Psoas muscle (tissue), 8 donors: ENCODE measurements around the gene HAT1. TPM values are rescaled to one million over a fixed set of nuclear protein-coding genes. Genes with fewer than 3 reads are reported as not detected.

Experiments used
- ATAC-seq, 4 donors: fragments of 200-7000 bp; cut with Tn5 transposase; one replicate each; pipeline ENCODE4 v1.9.1; 2020; ENCODE audit warnings: moderate library complexity in 3 of 4, mild to moderate bottlenecking in 2 of 4
- DNase-seq, 2 donors: peaks; one replicate each; pipeline ENCODE4 v3.0.0-alpha.2; 2020
- H3K27ac ChIP-seq: fragments of 200-600 bp; one replicate; pipeline ENCODE4 v1.8.0; 2022
- H3K27me3 ChIP-seq, 3 donors: fragments of 200-600 bp in 1 of 3; one replicate each; pipeline versions ENCODE4 v1.6.1 to v1.8.0; 2013 to 2022; ENCODE audit warnings: low read length in 2 of 3, mild to moderate bottlenecking in 2 of 3, moderate library complexity in 1 of 3; ENCODE audit not compliant: insufficient read depth in 3 of 3
- H3K36me3 ChIP-seq, 2 donors: fragments of 200-600 bp in 1 of 2; one replicate each; pipeline versions ENCODE4 v1.6.1 to v1.8.0; 2013 to 2022; ENCODE audit warnings: low read depth in 1 of 2, mild to moderate bottlenecking in 1 of 2, moderate library complexity in 1 of 2; ENCODE audit not compliant: insufficient read depth in 1 of 2
- H3K4me1 ChIP-seq: fragments of 200-600 bp; one replicate; pipeline ENCODE4 v1.8.0; 2022
- H3K4me3 ChIP-seq: fragments of 200-600 bp; one replicate; pipeline ENCODE4 v1.8.0; 2022; ENCODE audit warnings: mild to moderate bottlenecking
- H3K9me3 ChIP-seq: fragments of 200-600 bp; one replicate; pipeline ENCODE4 v1.8.0; 2022
- WGBS, 3 donors: extraction: QIAGEN DNeasy Blood & Tissue Kit; methylation state at CpG; one replicate each; pipeline versions ENCODE4 v1.1.6 to v1.1.7; 2013; 5-methylcytosine and 5-hydroxymethylcytosine counted together
- intact Hi-C, 2 donors: fragments of 100-400 bp; cut with DNase I; formaldehyde crosslinking; loops; one replicate each; pipeline versions ENCODE4 v1.11.0 to v1.14.2; 2022
- polyA plus RNA-seq, 3 donors: library from polyadenylated mRNA; stranded (reverse); fragments of 200-250 nt; gene quantifications; one replicate each; pipeline ENCODE4 v1.2.3, GENCODE V29; 2013
- total RNA-seq, 4 donors: library from RNA; stranded (reverse); fragmentation: NEBNext Ultra II Directional in 2 of 4; extraction: Animal tissue kit (Norgen Biotek cat#: 25700) in 2 of 4; gene quantifications; one replicate each; pipeline versions ENCODE4 v1.2.1 to v1.2.4, GENCODE V29; 2021 to 2023
- TF ChIP-seq, protein P1 (sequence below): fragments of 200-600 bp; IDR thresholded peaks from one replicate; pipeline ENCODE4 v1.8.0; 2022; ENCODE audit warnings: antibody characterized with exemption
- donor health status: healthy with polysubstance abuse.
- donor health status: DM: no; HTN: no; CAD: no; lungs with moderate emphysema.
- donor health status: Bipolar disorder and iron deficiency.
- donor health status: healthy.
- donor health status: DM: yes; HTN: yes; CAD: no.
- donor health status: DM: no; HTN: no; CAD: no.
- donor health status: DM: no; HTN: no; CAD: no.
- donor health status: DM: yes; HTN: yes; CAD: no.

Gene HAT1
- total and polyA plus RNA-seq, 7 donors, result 31.8 to 94.6 (median 54.7) TPM

DNA sequence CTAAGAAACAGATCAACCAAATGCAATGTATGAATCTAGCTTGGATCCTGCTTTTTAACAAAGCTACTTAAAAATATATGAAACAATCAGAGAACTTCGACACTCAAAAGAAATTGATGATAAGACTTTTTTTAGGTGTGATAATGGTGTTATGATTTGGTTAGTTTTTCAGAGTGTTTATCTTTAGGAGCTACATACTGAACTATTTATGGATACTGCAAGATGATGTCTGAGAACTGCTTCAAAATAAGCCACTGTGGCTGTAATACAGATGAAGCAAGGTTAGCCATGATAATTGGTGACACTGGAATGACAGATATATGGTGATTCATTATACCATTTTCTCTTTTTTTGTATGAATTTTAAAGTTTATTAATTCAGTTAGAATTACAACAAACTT is 42.4 kb upstream of the HAT1 start:
- peaks cover 50% of the 10 kb centered on the region for H3K4me1 ChIP-seq
- H3K9me3 ChIP-seq, result no peaks in the 10 kb centered on the region
- WGBS, 3 donors, result 66 to 76% (median 67%) methylated on average over 1 of the region's 1 CpG
- no peaks in the 10 kb centered on the region for H3K36me3 ChIP-seq
- H3K27ac ChIP-seq, result peak overlapping the region; percentile 87
- ATAC-seq (peak in 3 of 4 donors; percentile 57 to 68 (median 62)), DNase-seq (no peak)
- TF ChIP-seq, protein P1, sequence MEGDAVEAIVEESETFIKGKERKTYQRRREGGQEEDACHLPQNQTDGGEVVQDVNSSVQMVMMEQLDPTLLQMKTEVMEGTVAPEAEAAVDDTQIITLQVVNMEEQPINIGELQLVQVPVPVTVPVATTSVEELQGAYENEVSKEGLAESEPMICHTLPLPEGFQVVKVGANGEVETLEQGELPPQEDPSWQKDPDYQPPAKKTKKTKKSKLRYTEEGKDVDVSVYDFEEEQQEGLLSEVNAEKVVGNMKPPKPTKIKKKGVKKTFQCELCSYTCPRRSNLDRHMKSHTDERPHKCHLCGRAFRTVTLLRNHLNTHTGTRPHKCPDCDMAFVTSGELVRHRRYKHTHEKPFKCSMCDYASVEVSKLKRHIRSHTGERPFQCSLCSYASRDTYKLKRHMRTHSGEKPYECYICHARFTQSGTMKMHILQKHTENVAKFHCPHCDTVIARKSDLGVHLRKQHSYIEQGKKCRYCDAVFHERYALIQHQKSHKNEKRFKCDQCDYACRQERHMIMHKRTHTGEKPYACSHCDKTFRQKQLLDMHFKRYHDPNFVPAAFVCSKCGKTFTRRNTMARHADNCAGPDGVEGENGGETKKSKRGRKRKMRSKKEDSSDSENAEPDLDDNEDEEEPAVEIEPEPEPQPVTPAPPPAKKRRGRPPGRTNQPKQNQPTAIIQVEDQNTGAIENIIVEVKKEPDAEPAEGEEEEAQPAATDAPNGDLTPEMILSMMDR, result no peak
- intact Hi-C loops, result no loop called here
- H3K4me3 ChIP-seq, result peak overlapping the region; percentile 34
- H3K27me3 ChIP-seq, result no peaks in the 10 kb centered on the region

DNA sequence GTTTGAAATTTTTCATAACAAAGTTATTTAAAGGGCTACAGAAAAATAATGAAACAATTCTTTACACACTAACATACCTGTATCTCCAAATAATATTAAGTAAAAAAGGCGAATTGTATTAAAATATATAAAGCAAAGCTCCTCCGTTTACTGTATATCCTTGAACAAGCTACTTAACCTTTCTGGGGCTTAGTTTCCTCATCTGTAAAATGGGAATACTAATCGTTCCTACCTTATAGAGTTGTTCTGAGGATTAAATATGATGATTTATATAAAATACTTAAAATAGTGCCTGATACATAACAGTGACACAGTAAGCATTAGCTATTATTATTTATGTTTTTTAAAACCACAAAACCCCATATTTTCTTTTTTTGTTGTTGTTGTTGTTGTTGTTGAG is 41.5 kb upstream of the HAT1 start:
- H3K36me3 ChIP-seq, result no peaks in the 10 kb centered on the region
- intact Hi-C loops, result no loop called here
- H3K27me3 ChIP-seq, result no peaks in the 10 kb centered on the region
- ATAC-seq (no peak), DNase-seq (no peak)
- H3K4me3 ChIP-seq, result no peak overlapping the region
- WGBS, 3 donors, result 92 to 95% (median 94%) methylated on average over 3 of the region's 3 CpGs
- peaks cover 50% of the 10 kb centered on the region for H3K4me1 ChIP-seq
- no peaks in the 10 kb centered on the region for H3K9me3 ChIP-seq
- TF ChIP-seq, protein P1, result no peak
- peak overlapping the region; percentile 87 for H3K27ac ChIP-seq

DNA sequence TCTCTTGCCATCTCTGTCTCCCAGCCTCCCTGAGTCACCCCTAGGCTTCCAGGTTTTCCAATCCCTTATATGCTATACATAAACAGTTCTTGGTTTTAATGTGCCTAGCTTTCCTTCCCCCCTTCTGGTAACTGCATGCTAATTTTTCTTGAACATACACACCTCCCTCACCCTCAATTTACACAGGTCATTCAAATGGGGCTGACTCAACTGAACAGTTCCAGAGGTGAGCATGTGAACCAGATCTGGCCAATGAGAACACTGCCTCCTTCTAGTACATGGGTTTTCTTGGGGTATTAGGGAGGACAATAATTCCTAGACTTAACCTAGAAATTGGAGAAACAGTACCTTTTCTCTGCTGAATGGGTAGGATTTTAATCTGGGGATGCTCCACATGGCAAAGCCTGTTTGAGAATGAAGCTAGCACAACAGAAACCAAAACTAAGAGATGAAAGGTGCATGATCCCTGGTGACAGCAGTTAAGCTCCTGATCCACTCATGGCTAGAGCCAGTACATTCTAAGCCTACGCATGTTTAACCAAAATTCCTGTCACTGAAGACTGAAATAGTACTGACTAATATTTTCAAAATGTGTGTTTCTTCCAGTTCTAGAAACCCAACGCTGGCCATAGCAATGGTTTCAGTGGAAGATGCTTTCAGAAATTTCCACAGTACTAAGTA is 40.0 kb upstream of the HAT1 start:
- peaks cover 44% of the 10 kb centered on the region for H3K4me1 ChIP-seq
- peak overlapping the region; percentile 87 for H3K27ac ChIP-seq

DNA sequence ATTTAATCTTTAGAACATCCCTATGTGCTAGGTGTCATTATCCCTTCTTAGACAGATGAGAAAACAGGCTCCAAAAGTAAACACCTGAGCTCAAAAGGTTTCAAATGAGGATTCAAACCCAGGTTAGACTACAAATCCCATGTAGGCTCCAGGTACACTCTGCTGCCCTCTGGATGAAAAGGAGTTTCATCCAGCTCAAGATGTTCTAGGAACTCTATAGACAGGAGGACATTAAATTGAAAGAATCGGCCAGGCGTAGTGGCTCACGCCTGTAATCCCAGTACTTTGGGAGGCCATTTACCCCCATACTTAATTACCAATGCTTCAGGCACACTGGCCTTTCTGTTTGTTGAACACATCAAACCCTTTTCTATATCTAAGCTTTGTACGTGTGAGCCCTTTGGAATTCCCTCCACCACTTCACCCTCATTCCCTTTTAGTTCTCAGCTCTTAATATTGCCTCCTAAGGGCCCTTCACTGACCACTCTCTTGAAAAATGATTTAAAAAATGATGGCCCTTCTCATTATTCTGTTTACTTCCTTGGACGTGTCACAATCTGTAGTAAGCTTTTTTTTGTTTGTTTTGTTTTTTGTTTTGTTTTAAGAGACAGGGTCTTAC is 38.9 kb upstream of the HAT1 start:
- Histone ChIP-seq H3K4me1 (peaks cover 41% of the 10 kb centered on the region), H3K36me3 (no peaks in the 10 kb centered on the region), H3K9me3 (no peaks in the 10 kb centered on the region), H3K27me3 (no peaks in the 10 kb centered on the region), H3K4me3 (no peak overlapping the region), H3K27ac (peak overlapping the region; percentile 87)
- ATAC-seq (no peak), DNase-seq (no peak)
- TF ChIP-seq, protein P1, result no peak
- WGBS, 3 donors, result 83 to 96% (median 87%) methylated on average over 5 of the region's 5 CpGs
- intact Hi-C loops, result no loop called here

More for the DNA sequence above, 40.0 kb upstream of the HAT1 start:
- ATAC-seq (peak; percentile 65 to 91 (median 76)), DNase-seq (no peak)
- H3K4me3 ChIP-seq, result no peak overlapping the region
- H3K27me3 ChIP-seq, result no peaks in the 10 kb centered on the region
- H3K36me3 ChIP-seq, result no peaks in the 10 kb centered on the region
- intact Hi-C loops, result no loop called here
- 30 to 66% (median 33%) methylated on average over 2 of the region's 2 CpGs for WGBS, 3 donors
- TF ChIP-seq, protein P1, result no peak
- no peaks in the 10 kb centered on the region for H3K9me3 ChIP-seq
